ENCODE data around the gene CLIC1. TPM values are rescaled to one million over a fixed set of nuclear protein-coding genes. Genes with fewer than 3 reads are reported as not detected.

Gene CLIC1
- total and polyA plus RNA-seq, 2 donors (not counting 1 experiment from before 2014, with no cell fraction given): 216 to 290 TPM

- H4K20me1 ChIP-seq (ENCODE audit: control insufficient read depth, insufficient read depth, low read length, poor library complexity, severe bottlenecking): no peaks in the 10 kb centered on the region
- no peak for TF ChIP-seq CTCF (IDR thresholded peaks at IDR 0.05)
- TF ChIP-seq EZH2 (IDR thresholded peaks at IDR 0.05; ENCODE audit: borderline replicate concordance, insufficient read depth, low read depth, low read length, poor library complexity, severe bottlenecking): no peak
- H3K79me2 ChIP-seq (ENCODE audit: control insufficient read depth, insufficient read depth, low read length): peaks cover 33% of the 10 kb centered on the region
- peak overlapping the region; percentile 100 for H3K4me2 ChIP-seq (replicated peaks; ENCODE audit: low read depth, low read length, poor library complexity, severe bottlenecking)
- H2AFZ ChIP-seq (ENCODE audit: insufficient read depth, low read depth, low read length, poor library complexity, severe bottlenecking): peak overlapping the region; percentile 90
- intact Hi-C loops (cut with micrococcal nuclease): no loop called here
- peaks cover 39 to 42% of the 10 kb centered on the region in 2 donors for H3K4me1 ChIP-seq (ENCODE audit: control insufficient read depth in 2 of 2, insufficient read depth in 2 of 2, low read length in 2 of 2)
- ChIA-PET POLR2A (interaction anchor here (0.6 to 2.9 kb wide), 9 partner anchors 10 to 1973 kb away, joined by 3 to 20 read pairs (median 4); partner anchors contain the start of genes ABHD16A, DDAH2, HSPA1A and HSPA1L), CTCF (interaction anchor here (1.0 to 7.8 kb wide), 12 partner anchors 11 to 190 kb away, joined by 3 to 90 read pairs (median 5); partner anchors contain the start of genes DDAH2, LSM2, LY6G5C and VWA7)
- Mint-ChIP-seq H3K9me3 (ENCODE audit: insufficient read depth) (no peaks in the 10 kb centered on the region), H3K27ac (peak overlapping the region; percentile 91), H3K27me3 (no peaks in the 10 kb centered on the region), H3K4me1 (peaks cover 54% of the 10 kb centered on the region), H3K4me3 (peak overlapping the region; percentile 97)
- ATAC-seq (ENCODE audit: low read depth): peak; percentile 3
- no peaks in the 10 kb centered on the region for H3K9me3 ChIP-seq (ENCODE audit: control extremely low read depth in 1 of 3, control insufficient read depth in 2 of 3, insufficient read depth in 1 of 3, low read length in 2 of 3)
- H3K27me3 ChIP-seq (replicated peaks in 1 of 4; ENCODE audit: control extremely low read depth in 1 of 4, control insufficient read depth in 3 of 4, insufficient read depth in 4 of 4, low read length in 3 of 4): no peaks in the 10 kb centered on the region
- H3K36me3 ChIP-seq (replicated peaks in 1 of 2; ENCODE audit: control extremely low read depth in 1 of 2, control insufficient read depth in 1 of 2, extremely low read depth in 1 of 2, insufficient read depth in 2 of 2, low read length in 1 of 2): peaks cover 0 to 4% of the 10 kb centered on the region in 2 experiments
- 2% methylated on average over 26 of the region's 29 CpGs for WGBS (ENCODE audit: insufficient coverage)
- no peak for DNase-seq
- peak overlapping the region; percentile 76 for H3K9ac ChIP-seq (ENCODE audit: low read length)
- peak overlapping the region; percentile 71 to 90 (median 81) for H3K4me3 ChIP-seq (ENCODE audit: control extremely low read depth in 1 of 5, extremely low read depth in 1 of 5, insufficient read depth in 1 of 5, low read depth in 2 of 5, low read length in 4 of 5)
- peak overlapping the region; percentile 40 to 96 for H3K27ac ChIP-seq (ENCODE audit: low read length in 2 of 2)
Measured at GRCh38 chr6:31740397-31741223, 4.3 kb upstream of the CLIC1 start.
